Measurements from ENCODE around the gene AGPAT2.

The AGPAT2 gene

GRCh38 chr9:136703276-136703860 lies 16.1 kb upstream of the AGPAT2 start:
- Mint-ChIP-seq H3K4me1 (ENCODE audit: low read depth in 2 of 2) (peaks cover 10 to 21% of the 10 kb centered on the region in 2 donors), H3K27ac (peak overlapping the region in 1 of 2 donors; percentile 92), H3K27me3 (peaks cover 0 to 28% of the 10 kb centered on the region in 2 donors), H3K36me3 (ENCODE audit: insufficient read depth) (peaks cover 16% of the 10 kb centered on the region), H3K9me3 (no peaks in the 10 kb centered on the region), H3K4me3 (no peak overlapping the region)
- DNase-seq: no peak
- no peak for ATAC-seq (replicated peaks)

GRCh38 chr9:136701668-136702053 lies 14.4 kb upstream of the AGPAT2 start:
- H3K36me3 Mint-ChIP-seq (ENCODE audit: insufficient read depth): peaks cover 16% of the 10 kb centered on the region
- no peaks in the 10 kb centered on the region for H3K9me3 Mint-ChIP-seq
- H3K4me1 Mint-ChIP-seq (ENCODE audit: low read depth in 2 of 2): peaks cover 10 to 27% of the 10 kb centered on the region in 2 donors
- peak overlapping the region; percentile 83 to 92 for H3K27ac Mint-ChIP-seq
- peaks cover 0 to 23% of the 10 kb centered on the region in 2 donors for H3K27me3 Mint-ChIP-seq
- no peak for DNase-seq
- no peak for ATAC-seq (replicated peaks)
- H3K4me3 Mint-ChIP-seq: peak overlapping the region; percentile 74

GRCh38 chr9:136700959-136701667 lies 13.9 kb upstream of the AGPAT2 start:
- H3K4me1 Mint-ChIP-seq (ENCODE audit: low read depth in 2 of 2): peaks cover 10 to 30% of the 10 kb centered on the region in 2 donors
- H3K27me3 Mint-ChIP-seq: peaks cover 0 to 23% of the 10 kb centered on the region in 2 donors
- DNase-seq: peak; percentile 62 to 68 (median 68)
- H3K4me3 Mint-ChIP-seq: peak overlapping the region; percentile 74
- peaks cover 16% of the 10 kb centered on the region for H3K36me3 Mint-ChIP-seq (ENCODE audit: insufficient read depth)
- ATAC-seq (replicated peaks): peak; percentile 83
- no peaks in the 10 kb centered on the region for H3K9me3 Mint-ChIP-seq
- peak overlapping the region; percentile 83 to 92 for H3K27ac Mint-ChIP-seq

GRCh38 chr9:136700304-136700703 lies 13.0 kb upstream of the AGPAT2 start:
- Mint-ChIP-seq H3K27me3 (peaks cover 0 to 15% of the 10 kb centered on the region in 2 donors), H3K27ac (peak overlapping the region; percentile 83 to 92)

GRCh38 chr9:136698635-136699246 lies 11.5 kb upstream of the AGPAT2 start:
- peaks cover 0 to 15% of the 10 kb centered on the region in 2 donors for H3K27me3 Mint-ChIP-seq
- H3K9me3 Mint-ChIP-seq: no peaks in the 10 kb centered on the region
- ATAC-seq (replicated peaks) (no peak), DNase-seq (no peak)
- H3K4me1 Mint-ChIP-seq (ENCODE audit: low read depth in 2 of 2): peaks cover 10 to 35% of the 10 kb centered on the region in 2 donors
- H3K27ac Mint-ChIP-seq: no peak overlapping the region
- H3K4me3 Mint-ChIP-seq: peak overlapping the region in 1 of 2 donors; percentile 10
- peaks cover 11% of the 10 kb centered on the region for H3K36me3 Mint-ChIP-seq (ENCODE audit: insufficient read depth)

More at GRCh38 chr9:136700304-136700703, 13.0 kb upstream of the AGPAT2 start:
- peaks cover 10 to 32% of the 10 kb centered on the region in 2 donors for H3K4me1 Mint-ChIP-seq (ENCODE audit: low read depth in 2 of 2)
- no peak for ATAC-seq (replicated peaks)
- no peaks in the 10 kb centered on the region for H3K9me3 Mint-ChIP-seq
- no peak for DNase-seq
- peak overlapping the region in 1 of 2 donors; percentile 74 for H3K4me3 Mint-ChIP-seq
- H3K36me3 Mint-ChIP-seq (ENCODE audit: insufficient read depth): peaks cover 16% of the 10 kb centered on the region

- DNase-seq (no peak), ATAC-seq (replicated peaks) (no peak)
- H3K27me3 Mint-ChIP-seq: peaks cover 5 to 15% of the 10 kb centered on the region in 2 donors
- H3K27ac Mint-ChIP-seq: peak overlapping the region in 1 of 2 donors; percentile 35
- H3K36me3 Mint-ChIP-seq (ENCODE audit: insufficient read depth): peaks cover 11% of the 10 kb centered on the region
- H3K4me3 Mint-ChIP-seq: peak overlapping the region in 1 of 2 donors; percentile 10
- H3K4me1 Mint-ChIP-seq (ENCODE audit: low read depth in 2 of 2): peaks cover 10 to 38% of the 10 kb centered on the region in 2 donors
- H3K9me3 Mint-ChIP-seq: no peaks in the 10 kb centered on the region
Measured at GRCh38 chr9:136697821-136698526, 10.7 kb upstream of the AGPAT2 start.

GRCh38 chr9:136697146-136697820 lies 10.0 kb upstream of the AGPAT2 start:
- Mint-ChIP-seq H3K4me1 (ENCODE audit: low read depth in 2 of 2) (peaks cover 10 to 38% of the 10 kb centered on the region in 2 donors), H3K27me3 (peaks cover 9 to 15% of the 10 kb centered on the region in 2 donors), H3K4me3 (peak overlapping the region in 1 of 2 donors; percentile 14), H3K27ac (peak overlapping the region in 1 of 2 donors; percentile 35), H3K36me3 (ENCODE audit: insufficient read depth) (peaks cover 11% of the 10 kb centered on the region), H3K9me3 (no peaks in the 10 kb centered on the region)
- ATAC-seq (replicated peaks): no peak
- no peak for DNase-seq

GRCh38 chr9:136696502-136696901 lies 9.2 kb upstream of the AGPAT2 start:
- Mint-ChIP-seq H3K4me1 (ENCODE audit: low read depth in 2 of 2) (peaks cover 7 to 34% of the 10 kb centered on the region in 2 donors), H3K27me3 (peaks cover 9 to 10% of the 10 kb centered on the region in 2 donors), H3K27ac (no peak overlapping the region), H3K9me3 (no peaks in the 10 kb centered on the region), H3K36me3 (ENCODE audit: insufficient read depth) (peaks cover 8% of the 10 kb centered on the region), H3K4me3 (peak overlapping the region in 1 of 2 donors; percentile 63)
- DNase-seq (no peak), ATAC-seq (replicated peaks) (no peak)

GRCh38 chr9:136695955-136696354 lies 8.7 kb upstream of the AGPAT2 start:
- H3K4me3 Mint-ChIP-seq: peak overlapping the region in 1 of 2 donors; percentile 63
- ATAC-seq (replicated peaks) (peak; percentile 23), DNase-seq (peak in 2 of 3 experiments; percentile 18 to 20)
- no peak overlapping the region for H3K27ac Mint-ChIP-seq
- peaks cover 1 to 28% of the 10 kb centered on the region in 2 donors for H3K4me1 Mint-ChIP-seq (ENCODE audit: low read depth in 2 of 2)
- H3K27me3 Mint-ChIP-seq: peaks cover 8 to 9% of the 10 kb centered on the region in 2 donors
- H3K9me3 Mint-ChIP-seq: no peaks in the 10 kb centered on the region
- H3K36me3 Mint-ChIP-seq (ENCODE audit: insufficient read depth): peaks cover 3% of the 10 kb centered on the region

GRCh38 chr9:136695435-136695895 lies 8.2 kb upstream of the AGPAT2 start:
- DNase-seq: no peak

GRCh38 chr9:136694872-136695247 lies 7.6 kb upstream of the AGPAT2 start:
- Mint-ChIP-seq H3K27me3 (peaks cover 8 to 9% of the 10 kb centered on the region in 2 donors), H3K4me3 (no peak overlapping the region), H3K4me1 (ENCODE audit: low read depth in 2 of 2) (peaks cover 0 to 22% of the 10 kb centered on the region in 2 donors), H3K36me3 (ENCODE audit: insufficient read depth) (no peaks in the 10 kb centered on the region), H3K27ac (no peak overlapping the region), H3K9me3 (no peaks in the 10 kb centered on the region)
- ATAC-seq (replicated peaks) (no peak), DNase-seq (no peak)

More at GRCh38 chr9:136695435-136695895, 8.2 kb upstream of the AGPAT2 start:
- Mint-ChIP-seq H3K27me3 (peaks cover 8 to 9% of the 10 kb centered on the region in 2 donors), H3K27ac (no peak overlapping the region), H3K4me1 (ENCODE audit: low read depth in 2 of 2) (peaks cover 0 to 26% of the 10 kb centered on the region in 2 donors), H3K4me3 (no peak overlapping the region), H3K36me3 (ENCODE audit: insufficient read depth) (no peaks in the 10 kb centered on the region), H3K9me3 (no peaks in the 10 kb centered on the region)
- no peak for ATAC-seq (replicated peaks)

GRCh38 chr9:136694163-136694871 lies 7.1 kb upstream of the AGPAT2 start:
- Mint-ChIP-seq H3K27me3 (peaks cover 8 to 9% of the 10 kb centered on the region in 2 donors), H3K36me3 (ENCODE audit: insufficient read depth) (no peaks in the 10 kb centered on the region), H3K9me3 (no peaks in the 10 kb centered on the region), H3K4me3 (no peak overlapping the region), H3K27ac (no peak overlapping the region), H3K4me1 (ENCODE audit: low read depth in 2 of 2) (peaks cover 0 to 22% of the 10 kb centered on the region in 2 donors)
- peak in 1 of 3 experiments; percentile 19 for DNase-seq
- ATAC-seq (replicated peaks): no peak
